ENCODE measurements around the gene SGCA. TPM values are rescaled to one million over a fixed set of nuclear protein-coding genes. Genes with fewer than 3 reads are reported as not detected.

Gene SGCA
- total and polyA plus RNA-seq, 10 of the 15 experiments (the other 5 are each of a cell fraction or from before 2014, with no cell fraction given): 0.13 to 2.2 (median 0.50) TPM; not detected in 2

GRCh38 chr17:50198026-50198669 is 32.3 kb downstream of the SGCA start (continued):
- TF ChIP-seq USF2 (IDR thresholded peaks at IDR 0.05; ENCODE audit: borderline replicate concordance, low read depth, low read length) (no peak), BRCA1 (IDR thresholded peaks at IDR 0.05; ENCODE audit: low read depth, low read length) (no peak), SUPT20H (IDR thresholded peaks at IDR 0.05; ENCODE audit: borderline replicate concordance, control insufficient read depth, low read depth, low read length) (no peak), CREB1 (IDR thresholded peaks at IDR 0.05; ENCODE audit: low read depth) (peak; percentile 5; the same call in 1 of the 2 replicates)
- TF ChIP-seq, protein P1, sequence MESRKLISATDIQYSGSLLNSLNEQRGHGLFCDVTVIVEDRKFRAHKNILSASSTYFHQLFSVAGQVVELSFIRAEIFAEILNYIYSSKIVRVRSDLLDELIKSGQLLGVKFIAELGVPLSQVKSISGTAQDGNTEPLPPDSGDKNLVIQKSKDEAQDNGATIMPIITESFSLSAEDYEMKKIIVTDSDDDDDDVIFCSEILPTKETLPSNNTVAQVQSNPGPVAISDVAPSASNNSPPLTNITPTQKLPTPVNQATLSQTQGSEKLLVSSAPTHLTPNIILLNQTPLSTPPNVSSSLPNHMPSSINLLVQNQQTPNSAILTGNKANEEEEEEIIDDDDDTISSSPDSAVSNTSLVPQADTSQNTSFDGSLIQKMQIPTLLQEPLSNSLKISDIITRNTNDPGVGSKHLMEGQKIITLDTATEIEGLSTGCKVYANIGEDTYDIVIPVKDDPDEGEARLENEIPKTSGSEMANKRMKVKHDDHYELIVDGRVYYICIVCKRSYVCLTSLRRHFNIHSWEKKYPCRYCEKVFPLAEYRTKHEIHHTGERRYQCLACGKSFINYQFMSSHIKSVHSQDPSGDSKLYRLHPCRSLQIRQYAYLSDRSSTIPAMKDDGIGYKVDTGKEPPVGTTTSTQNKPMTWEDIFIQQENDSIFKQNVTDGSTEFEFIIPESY (IDR thresholded peaks at IDR 0.05): no peak

DNA sequence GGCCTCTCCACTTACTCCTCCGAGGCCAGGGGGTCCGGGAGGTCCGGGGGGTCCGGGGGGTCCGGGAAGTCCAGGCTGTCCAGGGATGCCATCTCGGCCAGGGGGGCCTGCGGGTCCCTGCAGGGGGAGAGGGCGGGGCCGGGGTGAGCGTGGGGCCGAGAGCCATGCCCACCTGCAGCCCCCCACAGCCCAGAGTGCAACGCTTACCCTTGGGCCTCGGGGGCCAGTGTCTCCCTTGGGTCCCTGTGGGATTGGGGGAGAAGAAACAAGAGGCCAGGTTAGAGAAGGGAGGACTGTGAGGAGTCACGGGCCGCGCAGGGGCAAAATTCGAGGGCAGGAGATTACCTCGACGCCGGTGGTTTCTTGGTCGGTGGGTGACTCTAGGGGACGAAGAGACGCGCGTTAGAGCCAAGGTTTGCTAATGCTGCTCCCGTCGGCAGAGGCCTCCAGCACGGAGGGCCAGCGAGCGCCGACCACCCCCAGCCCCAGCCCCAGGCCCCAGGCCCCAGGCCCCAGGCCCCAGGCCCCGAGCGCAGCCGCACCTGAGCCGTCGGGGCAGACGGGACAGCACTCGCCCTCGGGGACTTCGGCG is 33.5 kb downstream of the SGCA start:
- Histone ChIP-seq H3K4me1 (ENCODE audit: control insufficient read depth, insufficient read depth, low read length) (peaks cover 9% of the 10 kb centered on the region), H3K27ac (ENCODE audit: control insufficient read depth, insufficient read depth) (no peak overlapping the region), H3K36me3 (ENCODE audit: control insufficient read depth in 2 of 2, insufficient read depth in 2 of 2, low read length in 1 of 2) (no peaks in the 10 kb centered on the region), H3K79me2 (ENCODE audit: control insufficient read depth, insufficient read depth, low read length) (no peaks in the 10 kb centered on the region), H3K9ac (ENCODE audit: control insufficient read depth, insufficient read depth, low read length) (no peak overlapping the region), H3K9me3 (replicated peaks; ENCODE audit: control insufficient read depth, insufficient read depth, low read length) (no peaks in the 10 kb centered on the region), H2AFZ (ENCODE audit: control insufficient read depth, low read depth, low read length) (no peak overlapping the region), H3K4me2 (ENCODE audit: control insufficient read depth, insufficient read depth) (peak overlapping the region; percentile 80), H4K20me1 (ENCODE audit: control insufficient read depth, insufficient read depth) (no peaks in the 10 kb centered on the region), H3K27me3 (replicated peaks in 1 of 2; ENCODE audit: control insufficient read depth in 2 of 2, insufficient read depth in 2 of 2, low read length in 1 of 2) (peaks cover 9 to 11% of the 10 kb centered on the region in 2 experiments), H3K4me3 (no peak overlapping the region; the same call in 1 of the 2 replicates)
- ChIA-PET RAD21 (ENCODE audit: unreplicated experiment) (interaction anchor here (0.6 to 5.9 kb wide), 20 partner anchors 11 to 990 kb away, joined by 3 to 106 read pairs (median 8); partner anchors contain the start of gene TMEM92), CTCF (interaction anchor here (0.7 to 8.3 kb wide), 24 partner anchors 12 to 286 kb away, joined by 3 to 294 read pairs (median 8); partner anchors contain the start of genes RSAD1, SGCA and TMEM92), POLR2A (interaction anchor here (0.6 to 1.6 kb wide), 10 partner anchors 12 to 1007 kb away, joined by 3 to 14 read pairs (median 4); partner anchors contain the start of gene TMEM92), SMC1A (ENCODE audit: uncharacterized antibody, unreplicated experiment) (interaction anchor here (0.7 to 6.3 kb wide), 15 partner anchors 11 to 128 kb away, joined by 3 to 177 read pairs (median 6); partner anchors contain the start of genes SGCA and TMEM92)
- DNase-seq (ENCODE audit: low read depth, low spot score) (no peak), FAIRE-seq (no peak), ATAC-seq (no peak)
- in situ Hi-C loops (cut with MboI) (loop anchor here (5.0 to 10.0 kb wide), 2 partner anchors 37 to 95 kb away; no protein-coding TSS in a partner anchor), intact Hi-C loops (cut with micrococcal nuclease; ENCODE audit: unreplicated experiment) (no loop called here)
- BruUV-seq (replicated peaks): no TSS peak
- 44% methylated on average over 27 of the region's 41 CpGs for WGBS (ENCODE audit: insufficient coverage, insufficient replicate concordance, low lambda C conversion rate, missing lambda C conversion rate)
- no peak for TF ChIP-seq SMAD1 (IDR thresholded peaks at IDR 0.05; ENCODE audit: low read depth, partially characterized antibody)
- TF ChIP-seq MAX (IDR thresholded peaks at IDR 0.05; ENCODE audit: low read depth, low read length): no peak
- TF ChIP-seq CREB1 (IDR thresholded peaks at IDR 0.05; ENCODE audit: low read depth): no peak
- no peak for TF ChIP-seq KAT2A (conservative IDR thresholded peaks at IDR 0.05; ENCODE audit: control insufficient read depth, low read depth, low read length)
- no peak for TF ChIP-seq NR2C2 (IDR thresholded peaks at IDR 0.05; ENCODE audit: borderline replicate concordance, control insufficient read depth, insufficient read length, low read depth)
- TF ChIP-seq MXI1 (IDR thresholded peaks at IDR 0.05; ENCODE audit: low read depth, low read length): no peak
- TF ChIP-seq, protein P2, sequence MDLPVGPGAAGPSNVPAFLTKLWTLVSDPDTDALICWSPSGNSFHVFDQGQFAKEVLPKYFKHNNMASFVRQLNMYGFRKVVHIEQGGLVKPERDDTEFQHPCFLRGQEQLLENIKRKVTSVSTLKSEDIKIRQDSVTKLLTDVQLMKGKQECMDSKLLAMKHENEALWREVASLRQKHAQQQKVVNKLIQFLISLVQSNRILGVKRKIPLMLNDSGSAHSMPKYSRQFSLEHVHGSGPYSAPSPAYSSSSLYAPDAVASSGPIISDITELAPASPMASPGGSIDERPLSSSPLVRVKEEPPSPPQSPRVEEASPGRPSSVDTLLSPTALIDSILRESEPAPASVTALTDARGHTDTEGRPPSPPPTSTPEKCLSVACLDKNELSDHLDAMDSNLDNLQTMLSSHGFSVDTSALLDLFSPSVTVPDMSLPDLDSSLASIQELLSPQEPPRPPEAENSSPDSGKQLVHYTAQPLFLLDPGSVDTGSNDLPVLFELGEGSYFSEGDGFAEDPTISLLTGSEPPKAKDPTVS (IDR thresholded peaks at IDR 0.05; ENCODE audit: low read depth, low read length): no peak
- no peak for TF ChIP-seq EZH2 (IDR thresholded peaks at IDR 0.05; ENCODE audit: borderline replicate concordance, control insufficient read depth, low read depth, low read length)

Data from GM12878 (cell line).